H9 (cell line): ENCODE measurements around the gene PDHX. TPM values are rescaled to one million over a fixed set of nuclear protein-coding genes. Genes with fewer than 3 reads are reported as not detected.

ENCODE experiments used
- DNase-seq: peaks from one replicate; pipeline ENCODE4 v3.0.0-alpha.2; 2017
- H2AFZ ChIP-seq: one replicate; pipeline ENCODE4 v1.6.1; 2013; ENCODE audit warnings: mild to moderate bottlenecking, low read length, control low read depth, moderate library complexity
- H2AK5ac ChIP-seq: 2 replicates; pipeline ENCODE4 v1.6.1; 2013; ENCODE audit warnings: low read length, control low read depth, mixed read lengths; ENCODE audit not compliant: insufficient read length
- H2BK120ac ChIP-seq: one replicate; pipeline ENCODE4 v1.6.1; 2013; ENCODE audit warnings: low read depth, mild to moderate bottlenecking, low read length, control low read depth, inconsistent platforms; ENCODE audit not compliant: poor library complexity, severe bottlenecking
- H2BK12ac ChIP-seq: 2 replicates; pipeline ENCODE4 v1.6.1; 2013; ENCODE audit warnings: low read length, control low read depth, mixed read lengths, low read depth; ENCODE audit not compliant: insufficient read length
- H2BK15ac ChIP-seq: 2 replicates; pipeline ENCODE4 v1.6.1; 2013; ENCODE audit warnings: low read depth, low read length, control low read depth
- H2BK20ac ChIP-seq: one replicate; pipeline ENCODE4 v1.6.1; 2013; ENCODE audit warnings: low read depth, mild to moderate bottlenecking, low read length, control low read depth, inconsistent platforms; ENCODE audit not compliant: poor library complexity, severe bottlenecking
- H2BK5ac ChIP-seq: 2 replicates; pipeline ENCODE4 v1.6.1; 2013; ENCODE audit warnings: low read length, control low read depth, mixed read lengths; ENCODE audit not compliant: insufficient read length
- H3K14ac ChIP-seq: 2 replicates; pipeline ENCODE4 v1.6.1; 2013; ENCODE audit warnings: low read length, control low read depth; ENCODE audit not compliant: insufficient read depth
- H3K18ac ChIP-seq: 2 replicates; pipeline ENCODE4 v1.6.1; 2013; ENCODE audit warnings: low read depth, mild to moderate bottlenecking, mixed read lengths, low read length, control low read depth; ENCODE audit not compliant: insufficient read length
- H3K23ac ChIP-seq: 2 replicates; pipeline ENCODE4 v1.6.1; 2013; ENCODE audit warnings: low read length, control low read depth, mixed read lengths, low read depth; ENCODE audit not compliant: insufficient read length
- H3K23me2 ChIP-seq: 2 replicates; pipeline ENCODE4 v1.6.1; 2013; ENCODE audit warnings: low read depth, mild to moderate bottlenecking, mixed read lengths, low read length, control low read depth; ENCODE audit not compliant: insufficient read length, poor library complexity, severe bottlenecking
- H3K27ac ChIP-seq: 2 replicates; pipeline ENCODE4 v1.5.1; 2013; ENCODE audit warnings: low read length, control low read depth, mixed read lengths, low read depth; ENCODE audit not compliant: insufficient read length
- H3K27me3 ChIP-seq: 2 replicates; pipeline ENCODE4 v1.6.1; 2013; ENCODE audit warnings: low read length, control low read depth, inconsistent platforms; ENCODE audit not compliant: insufficient read depth
- H3K4ac ChIP-seq: 2 replicates; pipeline ENCODE4 v1.6.1; 2013; ENCODE audit warnings: low read depth, mild to moderate bottlenecking, control low read depth, inconsistent platforms, low read length, moderate library complexity
- H3K4me1 ChIP-seq: 2 replicates; pipeline ENCODE4 v1.6.1; 2013; ENCODE audit warnings: low read length, control low read depth, inconsistent platforms; ENCODE audit not compliant: insufficient read depth
- H3K4me2 ChIP-seq: 2 replicates; pipeline ENCODE4 v1.6.1; 2013; ENCODE audit warnings: low read length, control low read depth, mixed read lengths; ENCODE audit not compliant: insufficient read length, insufficient read depth
- H3K56ac ChIP-seq: 2 replicates; pipeline ENCODE4 v1.6.1; 2013; ENCODE audit warnings: low read depth, mild to moderate bottlenecking, mixed read lengths, low read length, control low read depth; ENCODE audit not compliant: insufficient read length
- H3K79me1 ChIP-seq: 2 replicates; pipeline ENCODE4 v1.6.1; 2013; ENCODE audit warnings: low read depth, mild to moderate bottlenecking, moderate library complexity, low read length, control low read depth, inconsistent platforms; ENCODE audit not compliant: insufficient read depth, poor library complexity, severe bottlenecking
- H3K79me2 ChIP-seq: 2 replicates; pipeline ENCODE4 v1.6.1; 2013; ENCODE audit warnings: low read length, control low read depth, inconsistent platforms; ENCODE audit not compliant: insufficient read depth
- H3K9ac ChIP-seq: 2 replicates; pipeline ENCODE4 v1.6.1; 2013; ENCODE audit warnings: low read length, control low read depth, mixed read lengths; ENCODE audit not compliant: insufficient read length; ENCODE audit errors: extremely low read depth
- H3K9me3 ChIP-seq: one replicate; pipeline ENCODE4 v1.6.1; 2013; ENCODE audit warnings: low read depth, low read length, inconsistent platforms; ENCODE audit not compliant: control insufficient read depth
- H3T11ph ChIP-seq: one replicate; pipeline ENCODE4 v1.6.1; 2013; ENCODE audit warnings: mild to moderate bottlenecking, low read length, control low read depth, inconsistent platforms
- H4K20me1 ChIP-seq: one replicate; pipeline ENCODE4 v1.6.1; 2013; ENCODE audit not compliant: control insufficient read depth, insufficient read length, insufficient read depth
- H4K5ac ChIP-seq: 2 replicates; pipeline ENCODE4 v1.6.1; 2013; ENCODE audit warnings: low read depth, mild to moderate bottlenecking, mixed read lengths, low read length, control low read depth; ENCODE audit not compliant: insufficient read length
- H4K8ac ChIP-seq: replicated peaks from 2 replicates; pipeline ENCODE4 v1.6.1; 2013; ENCODE audit warnings: low read length, control low read depth, mixed read lengths, low read depth; ENCODE audit not compliant: insufficient read length
- H4K91ac ChIP-seq: 2 replicates; pipeline ENCODE4 v1.6.1; 2013; ENCODE audit warnings: low read depth, mild to moderate bottlenecking, moderate library complexity, mixed read lengths, low read length, control low read depth; ENCODE audit not compliant: insufficient read length
- H3K27ac Mint-ChIP-seq, 3 experiments: 2 replicates in 2 of 3; 3 replicates in 1 of 3; pipeline ENCODE4 v1.8.0; 2020 to 2021; ENCODE audit warnings: mixed read lengths in 3 of 3, mild to moderate bottlenecking in 1 of 3, moderate library complexity in 1 of 3
- H3K27me3 Mint-ChIP-seq: 2 replicates; pipeline ENCODE4 v1.8.0; 2021; ENCODE audit warnings: low read depth, mild to moderate bottlenecking, moderate library complexity, mixed read lengths
- H3K36me3 Mint-ChIP-seq, 3 experiments: 2 replicates in 2 of 3; 3 replicates in 1 of 3; pipeline ENCODE4 v1.8.0; 2020 to 2021; ENCODE audit warnings: low read depth in 3 of 3, mixed read lengths in 3 of 3; ENCODE audit not compliant: insufficient read depth in 1 of 3
- H3K4me1 Mint-ChIP-seq, 2 experiments: 2 replicates each; pipeline ENCODE4 v1.8.0; 2020; ENCODE audit warnings: mixed read lengths in 2 of 2
- H3K4me3 Mint-ChIP-seq, 2 experiments: 2 replicates in 1 of 2; 3 replicates in 1 of 2; pipeline ENCODE4 v1.8.0; 2020 to 2021; ENCODE audit warnings: mild to moderate bottlenecking in 2 of 2, mixed read lengths in 2 of 2, moderate library complexity in 1 of 2
- H3K9me3 Mint-ChIP-seq, 2 experiments: 2 replicates in 1 of 2; 3 replicates in 1 of 2; pipeline ENCODE4 v1.8.0; 2020; ENCODE audit warnings: mild to moderate bottlenecking in 2 of 2, mixed read lengths in 2 of 2, moderate library complexity in 1 of 2
- CTCF ChIP-seq: fragments of 200-600 bp; sonication (generic); conservative IDR thresholded peaks from 3 replicates; pipeline ENCODE4 v1.8.0; 2021; ENCODE audit warnings: antibody characterized with exemption, mild to moderate bottlenecking
- WGBS: extraction: QIAGEN DNeasy Blood & Tissue Kit; methylation state at CpG from one replicate; pipeline ENCODE4 v1.1.7; 2013; ENCODE audit warnings: missing lambda C conversion rate, low lambda C conversion rate, mixed read lengths; ENCODE audit not compliant: insufficient read length; ENCODE audit errors: extremely low coverage; 5-methylcytosine and 5-hydroxymethylcytosine counted together
- total RNA-seq: library from RNA; stranded (reverse); gene quantifications from 2 replicates; pipeline ENCODE4 v1.2.1, GENCODE V29; 2021

PDHX gene
- total RNA-seq, 1 experiment from 2014 or later: 40.1 TPM

DNA sequence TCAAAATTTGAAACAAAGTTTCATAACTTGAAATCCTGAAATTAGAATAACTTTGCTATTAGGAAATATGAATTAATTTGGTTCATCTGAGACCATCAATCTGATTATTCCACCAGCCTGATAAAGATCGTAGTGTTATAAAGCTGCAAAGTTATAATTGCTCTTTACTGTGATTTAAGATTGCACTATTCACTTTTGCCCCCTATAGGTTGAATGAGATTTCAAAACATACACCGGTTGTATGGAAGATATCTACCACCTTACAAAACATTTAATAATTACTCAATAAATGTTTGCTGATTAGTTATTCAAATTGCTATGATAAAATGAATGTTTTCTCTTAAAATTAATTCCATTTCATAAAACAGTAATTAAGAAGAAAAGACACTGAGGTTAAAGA lies 26.3 kb upstream of the PDHX start:
- no peaks in the 10 kb centered on the region for H3K79me2 ChIP-seq
- H4K20me1 ChIP-seq: no peaks in the 10 kb centered on the region
- WGBS: no CpG with 5 or more reads among the region's 2 CpGs
- H3K9me3 ChIP-seq: no peaks in the 10 kb centered on the region
- Mint-ChIP-seq H3K9me3 (no peaks in the 10 kb centered on the region), H3K4me3 (no peak overlapping the region), H3K27ac (no peak overlapping the region), H3K36me3 (peaks cover 0 to 8% (median 0%) of the 10 kb centered on the region in 3 experiments; a peak in 2 of 7 replicates), H3K4me1 (no peaks in the 10 kb centered on the region), H3K27me3 (no peaks in the 10 kb centered on the region)
- no peak overlapping the region for H2BK20ac ChIP-seq
- H2BK5ac ChIP-seq: no peak overlapping the region
- H4K5ac ChIP-seq: no peak overlapping the region
- no peak overlapping the region for H2BK12ac ChIP-seq
- H3K79me1 ChIP-seq: no peaks in the 10 kb centered on the region
- H2BK15ac ChIP-seq: no peak overlapping the region
- H2AK5ac ChIP-seq: no peak overlapping the region
- no peak overlapping the region for H2AFZ ChIP-seq
- H3K18ac ChIP-seq: no peak overlapping the region
- H4K8ac ChIP-seq: no peak overlapping the region
- no peak overlapping the region for H3T11ph ChIP-seq
- no peaks in the 10 kb centered on the region; the same call in 1 of the 2 replicates for H3K27me3 ChIP-seq
- no peak overlapping the region for H3K4ac ChIP-seq
- H3K4me1 ChIP-seq: no peaks in the 10 kb centered on the region
- no peak overlapping the region for H3K56ac ChIP-seq
- no peak overlapping the region for H3K9ac ChIP-seq
- H3K4me2 ChIP-seq: no peak overlapping the region
- H3K23me2 ChIP-seq: no peaks in the 10 kb centered on the region
- H3K14ac ChIP-seq: no peak overlapping the region
- DNase-seq: no peak
- TF ChIP-seq CTCF: peak; percentile 45; the same call in 1 of the 3 replicates
- no peak overlapping the region for H4K91ac ChIP-seq
- H3K27ac ChIP-seq: no peak overlapping the region
- no peak overlapping the region for H3K23ac ChIP-seq
- H2BK120ac ChIP-seq: no peak overlapping the region
